ENCODE results near the gene GRIP2.
A peak's percentile ranks its signal among the peaks of the same experiment; 100 is the strongest.
"Not testable (repeated sequence)": the region's sequence is repeated elsewhere in the genome, so short reads cannot be mapped to it uniquely, and the experiment has no call there.

Gene GRIP2

DNA sequence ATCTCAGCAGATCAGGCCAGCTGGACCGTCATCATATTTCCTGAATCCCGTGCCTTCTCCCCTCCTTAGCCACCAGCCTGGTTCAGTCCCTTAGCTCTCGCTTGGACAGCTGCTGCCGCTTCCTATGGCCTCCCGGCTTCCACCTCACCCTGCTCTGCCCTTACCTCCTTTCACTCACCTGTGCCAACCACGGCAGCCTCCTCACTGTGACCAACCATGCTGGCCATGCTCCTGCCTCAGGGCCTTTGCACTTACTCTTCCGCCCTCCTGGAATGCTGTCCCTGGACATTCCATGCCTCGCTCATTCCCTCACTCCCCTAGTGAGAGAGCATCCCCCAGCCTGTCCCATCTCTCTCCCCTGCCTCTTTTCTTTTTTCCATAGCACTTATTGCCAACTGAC, 19.2 kb downstream of the GRIP2 start:
- no peak for DNase-seq (ENCODE audit: low read depth in 2 of 2)

DNA sequence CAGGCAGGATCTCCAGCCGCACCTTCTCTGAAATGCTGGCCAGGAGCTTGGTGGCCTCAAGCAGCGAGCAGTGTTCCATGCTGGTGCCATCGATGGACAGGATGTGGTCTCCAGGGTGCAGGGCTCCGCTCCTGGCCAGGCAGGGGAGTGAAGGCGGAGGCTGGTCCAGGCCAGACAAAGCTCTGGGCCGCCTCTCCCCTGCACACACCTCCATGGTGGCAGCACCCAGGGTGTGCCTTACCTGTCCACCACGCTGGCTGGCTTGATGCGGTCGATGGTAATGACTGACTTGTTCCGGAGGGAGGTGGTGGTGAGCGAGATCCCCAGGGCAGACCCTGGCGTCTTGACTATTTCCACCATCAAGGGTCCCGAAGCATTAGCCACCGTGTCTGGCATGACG, 20.0 kb downstream of the GRIP2 start:
- no peak for DNase-seq (ENCODE audit: low read depth in 2 of 2)

DNA sequence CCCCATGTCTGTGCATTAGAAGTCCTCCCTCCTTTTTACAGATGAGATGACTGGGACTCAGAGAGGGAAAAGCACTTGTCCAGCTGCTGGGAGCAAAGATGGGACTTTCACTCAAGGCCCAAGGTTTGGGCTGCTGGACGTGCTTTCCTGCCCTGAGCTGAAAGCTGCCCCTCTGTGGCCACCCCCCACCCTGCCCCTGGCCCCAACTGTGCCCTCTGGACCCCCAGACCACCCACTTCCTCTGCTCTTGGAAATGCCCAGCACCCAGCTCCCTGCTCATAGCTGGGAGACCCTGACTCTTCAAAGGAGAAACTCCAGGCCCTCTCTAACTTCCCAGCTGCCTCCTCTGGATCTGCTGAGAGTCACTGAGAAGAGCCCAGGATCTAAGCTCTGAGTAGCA, 20.7 kb downstream of the GRIP2 start:
- no peak for DNase-seq (ENCODE audit: low read depth in 2 of 2)

DNA sequence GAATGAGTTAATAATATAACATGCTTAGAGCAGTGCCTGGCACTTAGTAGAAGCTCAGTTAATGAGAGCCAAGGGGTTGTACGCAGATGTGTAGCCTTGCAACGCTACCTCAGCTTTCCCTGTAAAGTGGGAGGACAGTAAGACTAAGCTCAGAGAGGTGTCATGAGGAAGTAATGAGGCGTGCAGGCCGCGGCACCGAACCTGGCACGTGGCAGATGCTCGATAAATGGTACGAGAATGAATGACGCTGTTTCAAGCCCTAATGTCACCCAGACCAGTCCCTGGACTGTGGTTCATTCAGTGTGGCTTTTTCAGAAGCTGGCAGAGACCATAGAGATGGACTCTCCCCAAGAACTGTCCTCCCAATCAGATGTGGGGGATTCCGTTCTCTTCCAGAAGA, 21.2 kb downstream of the GRIP2 start:
- DNase-seq (ENCODE audit: low read depth in 2 of 2): no peak

DNA sequence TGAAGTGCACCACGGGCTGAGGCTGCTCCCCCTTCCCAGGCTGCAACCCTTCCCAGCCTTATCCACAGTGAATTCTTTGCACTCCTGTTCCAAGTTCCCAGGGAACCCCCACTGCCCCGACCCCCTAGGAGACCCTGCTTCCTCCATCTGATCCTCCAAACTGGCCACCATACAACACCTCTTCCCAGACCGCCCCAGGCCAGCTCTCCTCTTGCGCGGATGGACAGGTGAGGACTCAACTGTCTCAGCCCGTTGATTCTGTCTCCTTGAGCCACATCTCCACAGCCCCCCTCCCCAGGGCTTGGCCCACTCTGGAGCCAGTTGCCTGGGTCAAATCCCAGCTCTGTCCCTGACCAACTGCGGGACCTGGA, 21.7 kb downstream of the GRIP2 start:
- DNase-seq (ENCODE audit: low read depth in 2 of 2): no peak

DNA sequence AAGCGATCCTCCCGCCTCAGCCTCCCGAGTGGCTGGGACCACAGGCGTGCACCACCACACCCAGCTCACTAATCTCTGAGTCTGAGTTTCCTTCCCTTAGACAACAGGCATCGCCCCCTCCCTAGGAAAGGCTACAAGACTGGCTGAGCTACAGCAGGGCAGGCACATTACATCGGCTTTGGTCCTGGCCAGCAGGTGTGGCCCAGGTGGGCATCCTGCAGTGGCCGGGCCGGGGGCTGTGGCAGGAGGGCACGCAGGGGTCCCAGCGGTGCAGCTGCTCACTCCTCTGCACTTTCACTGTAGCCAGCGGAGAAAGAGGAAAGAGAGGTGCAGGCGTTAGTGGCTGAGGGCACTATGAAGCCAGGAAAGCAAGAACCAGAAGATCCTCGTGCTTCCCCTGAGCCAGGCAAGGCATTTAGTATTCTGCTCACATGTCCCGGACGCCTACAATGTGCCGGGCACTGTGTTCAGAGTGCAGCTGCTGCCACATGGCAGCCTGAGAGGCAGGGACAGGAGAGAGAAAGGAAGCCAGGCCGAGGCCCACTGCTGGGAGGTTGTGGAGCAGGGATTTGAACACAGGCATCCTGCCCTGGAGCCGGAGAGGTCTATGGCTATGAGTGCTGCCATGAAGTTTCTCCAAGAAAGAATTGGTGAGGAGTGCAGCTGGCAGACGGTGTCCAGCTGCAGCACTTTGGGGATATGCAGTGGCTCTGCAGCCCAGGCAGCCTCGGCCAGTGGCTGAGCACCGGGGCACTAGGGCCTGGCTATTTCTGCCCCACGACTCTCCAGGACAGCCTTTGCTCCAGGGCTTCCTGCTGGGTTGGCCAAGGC, 22.3 kb downstream of the GRIP2 start:
- no peak for DNase-seq (ENCODE audit: low read depth in 2 of 2)

GRCh38 chr3:14516738-14517345, 23.3 kb downstream of the GRIP2 start:
- DNase-seq (ENCODE audit: low read depth in 2 of 2): no peak

GRCh38 chr3:14515526-14515925, 24.6 kb downstream of the GRIP2 start:
- DNase-seq (ENCODE audit: low read depth in 2 of 2): not testable (repeated sequence)

DNA sequence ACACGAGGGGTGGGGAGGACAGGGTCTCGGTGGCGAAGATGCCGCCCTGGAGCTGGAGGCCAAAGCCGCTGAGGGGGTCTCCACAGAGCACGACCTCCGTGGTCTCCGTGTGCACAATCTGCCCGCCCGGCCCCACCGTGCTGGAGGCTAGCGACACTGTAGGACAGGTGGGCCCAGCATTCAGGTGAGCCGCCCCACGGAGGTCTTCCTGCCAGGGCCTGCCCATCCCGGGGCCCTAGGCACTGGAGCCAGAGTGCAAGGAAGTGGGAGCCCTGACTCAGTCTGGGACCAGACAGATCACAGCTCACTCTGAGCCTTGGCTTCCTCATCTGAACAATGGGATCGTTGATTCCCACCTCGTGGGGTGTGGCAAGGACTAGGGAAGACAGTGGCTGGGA, 25.8 kb downstream of the GRIP2 start:
- no peak for DNase-seq (ENCODE audit: low read depth in 2 of 2)

DNA sequence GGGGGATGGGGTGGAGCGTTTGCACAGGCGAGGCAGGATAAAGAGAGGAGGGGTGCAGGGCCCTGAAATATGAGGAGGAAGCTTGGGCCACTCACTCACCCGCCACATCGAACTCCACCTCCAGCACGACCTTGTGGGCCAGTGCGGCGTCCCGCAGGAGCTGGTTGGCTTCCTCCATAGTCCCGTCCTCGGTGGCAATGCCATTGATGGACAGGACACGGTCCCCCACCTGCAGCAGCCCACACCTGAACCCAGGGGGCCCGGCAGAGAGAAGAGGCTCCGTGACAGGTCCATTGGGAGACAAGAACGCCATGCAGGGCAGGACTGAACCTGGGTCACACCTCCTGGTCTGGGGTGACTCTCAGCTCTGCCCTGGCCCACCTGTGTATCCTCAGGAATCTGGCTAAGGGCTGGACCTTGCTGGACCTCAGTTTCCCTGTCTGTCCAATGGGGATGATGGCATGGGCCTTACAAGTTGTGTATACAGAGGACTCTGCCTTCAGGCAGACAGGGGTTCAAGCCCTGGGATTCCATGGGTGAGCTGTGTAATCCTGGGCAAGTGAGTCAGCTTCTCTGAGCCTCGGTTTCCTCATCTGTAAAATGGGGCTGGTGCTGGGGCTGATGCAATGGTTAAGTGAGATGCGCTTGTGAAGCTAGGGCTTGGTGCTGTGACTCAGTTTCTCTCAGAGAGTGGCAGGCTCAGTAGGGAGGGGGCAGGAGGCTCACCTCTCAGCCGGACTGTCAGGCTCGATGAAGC, 26.4 kb downstream of the GRIP2 start:
- no peak for DNase-seq (ENCODE audit: low read depth in 2 of 2)

DNA sequence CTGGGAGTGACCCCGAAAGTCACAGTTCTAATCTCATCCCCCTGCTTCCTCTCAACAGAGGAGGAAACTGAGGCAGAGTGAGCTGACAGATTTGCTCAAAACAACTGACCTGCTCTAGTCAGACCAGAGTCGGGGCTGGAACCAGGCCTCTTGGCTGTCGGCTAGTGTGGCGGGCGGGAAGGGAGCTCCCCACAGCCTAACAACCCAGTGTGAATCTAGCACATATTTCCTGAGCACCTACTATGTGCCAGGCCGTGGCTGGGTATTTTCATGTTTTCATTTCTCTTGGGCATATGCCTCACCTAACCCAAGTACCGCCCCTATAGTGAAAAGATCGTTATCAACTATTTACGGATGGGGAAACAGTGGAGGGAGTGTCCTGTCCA, 27.2 kb downstream of the GRIP2 start:
- DNase-seq (ENCODE audit: low read depth in 2 of 2): no peak

- DNase-seq (ENCODE audit: low read depth in 2 of 2): no peak
Measured at GRCh38 chr3:14512281-14512941, 27.7 kb downstream of the GRIP2 start.

GRCh38 chr3:14511623-14512280, 28.4 kb downstream of the GRIP2 start:
- DNase-seq (ENCODE audit: low read depth in 2 of 2): no peak

DNA sequence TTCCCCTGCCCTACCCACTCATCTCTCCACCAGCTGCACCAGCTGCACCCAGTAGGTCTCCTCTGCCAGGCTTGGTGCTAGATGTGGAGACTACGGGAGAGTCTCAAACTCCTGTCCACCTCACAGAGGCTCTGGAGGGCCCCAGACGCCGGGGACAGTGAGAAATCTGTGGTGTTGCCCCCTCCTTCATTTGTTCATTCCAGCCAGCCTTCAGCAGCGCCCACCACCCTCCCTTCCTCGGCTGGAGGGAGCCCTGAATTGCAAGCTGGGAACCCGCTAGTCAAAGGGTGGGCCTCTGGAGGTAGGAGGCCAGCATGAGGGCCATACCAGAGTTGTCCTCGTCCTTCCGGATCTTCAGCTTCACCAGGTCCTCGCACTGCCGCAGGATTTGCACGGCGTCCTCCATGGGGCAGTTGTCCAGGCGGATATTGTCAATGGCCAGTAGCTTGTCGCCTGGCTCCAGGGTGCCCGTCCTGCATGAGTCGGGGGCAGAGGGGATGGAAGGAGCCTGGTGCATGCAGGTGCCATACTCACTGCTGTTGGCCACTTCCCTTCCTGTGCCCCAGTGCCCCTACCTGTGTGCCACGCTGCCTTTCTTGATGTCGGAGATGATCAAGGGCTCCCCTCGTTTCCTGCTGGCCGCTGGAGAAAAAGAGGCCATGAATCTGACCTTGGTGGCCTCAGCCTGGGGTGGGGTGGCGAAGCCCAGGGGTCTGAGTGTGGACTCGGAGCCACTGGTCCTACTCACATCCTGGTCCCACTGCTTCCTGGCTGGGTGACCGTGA, 29.1 kb downstream of the GRIP2 start:
- DNase-seq (ENCODE audit: low read depth in 2 of 2): no peak

DNA sequence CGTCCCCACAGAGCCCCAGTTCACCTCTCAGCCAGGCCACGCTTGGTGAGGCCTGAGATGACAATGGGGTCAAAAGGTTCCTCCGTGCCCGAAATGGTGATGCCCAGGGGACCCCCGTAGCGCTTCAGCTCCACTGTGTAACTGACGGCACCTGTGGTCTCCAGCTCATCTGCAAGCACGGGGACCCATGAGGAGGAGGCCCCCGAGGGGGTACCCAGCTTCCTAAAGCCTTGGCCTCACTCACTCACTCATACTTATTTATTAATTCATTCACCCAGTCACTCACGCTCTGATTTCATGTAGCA, 30.4 kb downstream of the GRIP2 start:
- no peak for DNase-seq (ENCODE audit: low read depth in 2 of 2)

DNA sequence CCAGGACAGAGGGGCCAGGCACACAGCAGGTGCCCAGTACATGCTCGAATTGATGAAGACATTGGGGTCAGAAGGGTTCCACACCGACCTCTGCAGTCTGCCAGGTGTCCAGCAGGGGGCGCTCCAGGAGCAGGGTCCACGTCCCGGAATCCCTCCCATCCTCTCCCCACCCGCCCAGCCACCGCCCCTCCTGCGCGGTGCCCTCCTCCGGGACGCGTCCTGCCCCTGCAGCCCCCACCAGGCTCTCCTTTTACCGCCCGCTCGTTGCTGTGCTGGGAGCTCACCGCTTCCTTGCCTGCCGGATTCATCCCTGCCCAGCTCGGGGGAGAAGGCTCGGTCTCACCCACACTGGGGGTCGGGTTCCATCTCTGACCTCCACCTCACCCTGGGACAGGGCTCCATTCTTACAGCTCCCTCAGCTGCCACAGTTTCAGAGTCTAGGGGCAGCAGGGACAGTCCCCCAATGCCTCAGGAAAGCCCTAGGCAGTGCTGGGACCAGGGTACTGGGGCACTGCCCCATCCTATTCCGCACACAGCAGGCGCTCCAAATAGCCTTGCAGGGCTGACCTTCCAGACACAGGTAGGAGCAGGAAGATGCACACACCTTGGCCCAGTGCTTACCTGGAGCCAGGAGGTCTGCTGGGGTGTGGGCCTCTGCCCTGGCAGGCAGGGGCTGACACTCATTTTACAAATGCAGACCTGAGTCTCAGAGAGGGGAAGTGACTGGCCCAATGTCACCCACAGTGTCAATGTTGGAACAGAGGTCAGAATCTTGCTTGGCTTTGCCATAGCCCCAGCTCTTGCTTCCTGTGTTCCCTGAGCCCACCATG, 31.0 kb downstream of the GRIP2 start:
- peak; percentile 29 to 55 for DNase-seq (ENCODE audit: low read depth in 2 of 2)

- DNase-seq (ENCODE audit: low read depth in 2 of 2): no peak
Measured at GRCh38 chr3:14508505-14508819, 31.7 kb downstream of the GRIP2 start.

- no peak for DNase-seq (ENCODE audit: low read depth in 2 of 2)
Measured at GRCh38 chr3:14507757-14508504, 32.2 kb downstream of the GRIP2 start.

DNA sequence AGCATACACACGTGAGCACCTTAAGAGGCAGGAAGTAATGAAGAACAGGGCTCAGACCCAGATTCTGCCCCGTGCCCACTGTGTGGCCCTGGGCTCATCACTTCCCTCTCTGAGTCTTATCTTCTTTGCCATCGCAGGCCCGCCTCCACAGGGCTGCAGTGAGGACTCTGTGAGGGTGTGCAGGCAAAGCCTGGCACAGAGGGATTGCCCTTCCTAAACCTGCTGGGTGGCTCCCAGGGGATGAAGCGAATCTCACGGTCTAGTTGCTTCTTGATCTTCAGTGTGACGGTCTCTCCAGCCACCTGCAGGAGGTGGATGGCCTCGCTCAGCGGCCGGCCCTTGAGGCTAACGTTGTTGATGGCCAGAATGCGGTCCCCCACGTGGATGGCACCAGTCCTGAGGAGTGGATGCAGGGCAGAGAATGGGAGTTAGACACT, 32.8 kb downstream of the GRIP2 start:
- no peak for DNase-seq (ENCODE audit: low read depth in 2 of 2)

Measured in stimulated activated CD8-positive, alpha-beta memory T cell treated with anti-CD3 and anti-CD28 coated beads, Interleukin-7, amount 100 ng/mL, for 4 hours (primary cell).